Uterus (tissue), 4 donors: ENCODE results near the gene HDAC3. TPM values are rescaled to one million over a fixed set of nuclear protein-coding genes. Genes with fewer than 3 reads are reported as not detected.
A peak's percentile ranks its signal among the peaks of the same experiment; 100 is the strongest.

Experiments
- DNase-seq, 2 donors: peaks; one replicate each; pipeline ENCODE4 v3.0.0-alpha.2; 2019 to 2020
- H3K27ac ChIP-seq, 2 donors: fragments of 200-600 bp; sonication (generic); 1 replicate in 1 of 2; 2 replicates in 1 of 2; pipeline ENCODE4 v1.5.1; 2016 to 2018
- H3K27me3 ChIP-seq, 2 donors: fragments of 200-600 bp; sonication (generic); one replicate each; pipeline ENCODE4 v1.5.1; 2018 to 2019; ENCODE audit warnings: control low read depth in 1 of 2
- H3K36me3 ChIP-seq, 2 donors: fragments of 200-600 bp; sonication (generic); one replicate each; pipeline ENCODE4 v1.5.1; 2019; ENCODE audit warnings: control low read depth in 1 of 2
- H3K4me1 ChIP-seq, 2 donors: fragments of 200-600 bp; sonication (generic); one replicate each; pipeline ENCODE4 v1.5.1; 2018 to 2019; ENCODE audit warnings: control low read depth in 1 of 2
- H3K4me3 ChIP-seq, 2 donors: fragments of 200-600 bp; sonication (generic); 1 replicate in 1 of 2; 2 replicates in 1 of 2; pipeline ENCODE4 v1.5.1; 2018 to 2019; ENCODE audit warnings: mild to moderate bottlenecking in 1 of 2
- H3K9me3 ChIP-seq, 2 donors: fragments of 200-600 bp; sonication (generic); one replicate each; pipeline ENCODE4 v1.5.1; 2019; ENCODE audit warnings: control low read depth in 1 of 2
- POLR2A ChIP-seq, 2 donors: fragments of 450-650 bp; IDR thresholded peaks; one replicate each; pipeline ENCODE4 v1.6.1; 2016; ENCODE audit warnings: antibody characterized with exemption in 2 of 2, mild to moderate bottlenecking in 1 of 2, moderate library complexity in 1 of 2
- intact Hi-C: fragments of 100-400 bp; cut with DNase I; formaldehyde crosslinking; loops from one replicate; pipeline ENCODE4 v1.15.1; 2023; ENCODE audit warnings: low total_unique reads
- total RNA-seq, 4 donors: library from RNA; depleted of rRNA in 3 of 4; stranded (reverse); fragments of >200 nt in 3 of 4; gene quantifications; one replicate each; pipeline versions ENCODE4 v1.1.0 to v1.2.4, GENCODE V29; 2014 to 2023
- TF ChIP-seq, protein P1 (sequence below), 4 experiments: fragments of 200-600 bp in 2 of 4; fragments of 450-650 bp in 2 of 4; sonication (generic) in 2 of 4; IDR thresholded peaks; one replicate each; pipeline ENCODE4 v1.5.1; 2016 to 2019; ENCODE audit warnings: antibody characterized with exemption in 4 of 4, mild to moderate bottlenecking in 2 of 4, moderate library complexity in 1 of 4
- donor health status: DM: yes; HTN: yes; CAD: no.

Gene HDAC3
- total RNA-seq, 4 donors from 2014 or later = 24.8 to 68.0 (median 46.0) TPM

GRCh38 chr5:141639357-141640050 is 2.9 kb upstream of the HDAC3 start:
- TF ChIP-seq, protein P1, sequence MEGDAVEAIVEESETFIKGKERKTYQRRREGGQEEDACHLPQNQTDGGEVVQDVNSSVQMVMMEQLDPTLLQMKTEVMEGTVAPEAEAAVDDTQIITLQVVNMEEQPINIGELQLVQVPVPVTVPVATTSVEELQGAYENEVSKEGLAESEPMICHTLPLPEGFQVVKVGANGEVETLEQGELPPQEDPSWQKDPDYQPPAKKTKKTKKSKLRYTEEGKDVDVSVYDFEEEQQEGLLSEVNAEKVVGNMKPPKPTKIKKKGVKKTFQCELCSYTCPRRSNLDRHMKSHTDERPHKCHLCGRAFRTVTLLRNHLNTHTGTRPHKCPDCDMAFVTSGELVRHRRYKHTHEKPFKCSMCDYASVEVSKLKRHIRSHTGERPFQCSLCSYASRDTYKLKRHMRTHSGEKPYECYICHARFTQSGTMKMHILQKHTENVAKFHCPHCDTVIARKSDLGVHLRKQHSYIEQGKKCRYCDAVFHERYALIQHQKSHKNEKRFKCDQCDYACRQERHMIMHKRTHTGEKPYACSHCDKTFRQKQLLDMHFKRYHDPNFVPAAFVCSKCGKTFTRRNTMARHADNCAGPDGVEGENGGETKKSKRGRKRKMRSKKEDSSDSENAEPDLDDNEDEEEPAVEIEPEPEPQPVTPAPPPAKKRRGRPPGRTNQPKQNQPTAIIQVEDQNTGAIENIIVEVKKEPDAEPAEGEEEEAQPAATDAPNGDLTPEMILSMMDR (IDR thresholded peaks at IDR 0.05) = no peak
- no peak for TF ChIP-seq POLR2A (IDR thresholded peaks at IDR 0.05)
- Histone ChIP-seq H3K9me3 (no peaks in the 10 kb centered on the region), H3K36me3 (no peaks in the 10 kb centered on the region), H3K27ac (no peak overlapping the region), H3K4me3 (no peak overlapping the region), H3K4me1 (peaks cover 6 to 13% of the 10 kb centered on the region in 2 donors), H3K27me3 (no peaks in the 10 kb centered on the region)
- DNase-seq = no peak
- intact Hi-C loops = no loop called here

- Histone ChIP-seq H3K4me1 (peaks cover 6 to 13% of the 10 kb centered on the region in 2 donors), H3K27me3 (no peaks in the 10 kb centered on the region), H3K36me3 (no peaks in the 10 kb centered on the region), H3K27ac (no peak overlapping the region), H3K9me3 (no peaks in the 10 kb centered on the region), H3K4me3 (no peak overlapping the region)
- no peak for DNase-seq
- intact Hi-C loops = no loop called here
- no peak for TF ChIP-seq POLR2A (IDR thresholded peaks at IDR 0.05)
- TF ChIP-seq, protein P1 (IDR thresholded peaks at IDR 0.05) = no peak
Measured at GRCh38 chr5:141638771-141639170, 2.1 kb upstream of the HDAC3 start.

DNA sequence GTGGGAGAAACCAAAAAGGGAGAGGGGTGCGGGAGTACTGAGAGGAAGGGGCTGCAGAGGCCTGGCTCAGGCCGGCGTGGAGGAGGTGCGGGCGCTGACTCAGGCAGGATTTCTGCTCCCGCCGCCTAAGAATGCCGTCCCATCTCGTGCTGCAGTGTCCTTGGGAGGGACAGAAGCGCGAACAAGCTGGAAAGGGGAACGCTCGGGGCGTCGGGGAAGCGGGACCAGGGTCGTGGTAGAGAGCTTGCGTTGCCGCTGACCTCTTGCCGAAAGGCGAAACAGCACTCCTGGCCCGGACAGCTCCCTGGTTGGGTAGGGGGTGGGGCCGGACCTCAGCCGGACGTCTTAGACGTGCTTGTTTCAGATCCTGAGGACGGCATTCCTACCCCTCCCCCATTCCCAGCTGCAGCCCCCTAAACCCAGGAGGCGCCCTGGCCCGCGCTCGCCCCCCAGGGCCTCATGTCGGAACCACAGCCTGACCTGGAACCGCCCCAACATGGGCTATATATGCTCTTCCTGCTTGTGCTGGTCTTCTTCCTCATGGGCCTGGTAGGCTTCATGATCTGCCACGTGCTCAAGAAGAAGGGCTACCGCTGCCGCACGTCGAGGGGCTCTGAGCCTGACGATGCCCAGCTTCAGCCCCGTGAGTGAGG is 1.2 kb upstream of the HDAC3 start:
- DNase-seq = peak; percentile 47 to 50
- H3K4me1 ChIP-seq = peaks cover 6 to 13% of the 10 kb centered on the region in 2 donors
- TF ChIP-seq, protein P1 (IDR thresholded peaks at IDR 0.05) = peak in 2 of 4 experiments; percentile 1 to 14
- TF ChIP-seq POLR2A (IDR thresholded peaks at IDR 0.05) = no peak
- intact Hi-C loops = no loop called here
- H3K4me3 ChIP-seq = peak overlapping the region; percentile 70 to 92
- no peaks in the 10 kb centered on the region for H3K9me3 ChIP-seq
- no peaks in the 10 kb centered on the region for H3K27me3 ChIP-seq
- no peak overlapping the region for H3K27ac ChIP-seq
- no peaks in the 10 kb centered on the region for H3K36me3 ChIP-seq

- Histone ChIP-seq H3K9me3 (no peaks in the 10 kb centered on the region), H3K36me3 (no peaks in the 10 kb centered on the region), H3K4me1 (peaks cover 6 to 13% of the 10 kb centered on the region in 2 donors), H3K27me3 (no peaks in the 10 kb centered on the region), H3K4me3 (peak overlapping the region; percentile 70 to 92), H3K27ac (peak overlapping the region; percentile 2 to 44)
- DNase-seq = peak in 1 of 2 donors; percentile 35
- intact Hi-C loops = no loop called here
- TF ChIP-seq, protein P1 (IDR thresholded peaks at IDR 0.05) = no peak
- TF ChIP-seq POLR2A (IDR thresholded peaks at IDR 0.05) = no peak
Measured at GRCh38 chr5:141637123-141637766, 596 bp upstream of the HDAC3 start.

GRCh38 chr5:141636106-141636412 is 590 bp downstream of the HDAC3 start:
- TF ChIP-seq, protein P1 (IDR thresholded peaks at IDR 0.05) = no peak
- no peak for TF ChIP-seq POLR2A (IDR thresholded peaks at IDR 0.05)
- H3K9me3 ChIP-seq = no peaks in the 10 kb centered on the region
- H3K27ac ChIP-seq = peak overlapping the region; percentile 44 to 58
- intact Hi-C loops = no loop called here
- H3K36me3 ChIP-seq = no peaks in the 10 kb centered on the region
- H3K4me3 ChIP-seq = peak overlapping the region; percentile 70 to 92
- no peaks in the 10 kb centered on the region for H3K27me3 ChIP-seq
- no peak for DNase-seq
- H3K4me1 ChIP-seq = peaks cover 6 to 13% of the 10 kb centered on the region in 2 donors
